Neural crest cell (in vitro differentiated cells): ENCODE data around the gene CISD1. TPM values are rescaled to one million over a fixed set of nuclear protein-coding genes. Genes with fewer than 3 reads are reported as not detected.

Source experiments
- DNase-seq: peaks from one replicate; pipeline ENCODE4 v3.0.0; 2021; ENCODE audit warnings: low read depth, mixed read lengths, low spot score
- H3K27ac Mint-ChIP-seq: one replicate; pipeline ENCODE4 v1.8.0; 2021; ENCODE audit warnings: mild to moderate bottlenecking, mixed read lengths; ENCODE audit not compliant: unreplicated experiment
- H3K27me3 Mint-ChIP-seq: 2 replicates; pipeline ENCODE4 v1.8.0; 2021; ENCODE audit warnings: low read depth, mild to moderate bottlenecking, mixed read lengths
- H3K36me3 Mint-ChIP-seq: 2 replicates; pipeline ENCODE4 v1.8.0; 2021; ENCODE audit warnings: low read depth, mild to moderate bottlenecking, mixed read lengths
- H3K4me1 Mint-ChIP-seq: 2 replicates; pipeline ENCODE4 v1.8.0; 2021; ENCODE audit warnings: mixed read lengths
- H3K4me3 Mint-ChIP-seq: one replicate; pipeline ENCODE4 v1.8.0; 2021; ENCODE audit warnings: mild to moderate bottlenecking, mixed read lengths
- H3K9me3 Mint-ChIP-seq: 2 replicates; pipeline ENCODE4 v1.8.0; 2021; ENCODE audit warnings: mixed read lengths
- CTCF ChIP-seq: fragments of 200-600 bp; sonication (generic); conservative IDR thresholded peaks from 2 replicates; pipeline ENCODE4 v1.5.0; 2021; ENCODE audit warnings: antibody characterized with exemption, mild to moderate bottlenecking
- total RNA-seq: library from RNA; stranded (reverse); gene quantifications from 2 replicates; pipeline ENCODE4 v1.2.1, GENCODE V29; 2021

Gene CISD1
- total RNA-seq, 1 donor from 2014 or later = 33.1 TPM

DNA sequence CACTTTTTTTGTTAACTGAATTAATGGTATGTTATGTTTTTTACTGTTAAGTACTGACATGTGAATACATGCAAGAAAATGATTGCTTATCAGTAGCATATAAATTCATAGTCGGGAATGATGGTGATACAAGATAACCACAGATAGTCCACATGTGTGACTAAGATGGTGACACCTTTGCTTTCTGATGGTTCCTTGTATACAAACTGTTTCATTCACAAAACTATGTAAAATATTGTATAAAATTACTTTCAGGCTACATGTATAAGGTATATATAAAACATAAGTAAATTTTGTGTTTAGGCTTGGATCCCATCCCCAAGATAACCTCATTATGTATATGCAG lies 10.0 kb downstream of the CISD1 start:
- Mint-ChIP-seq H3K4me1 (peaks cover 4% of the 10 kb centered on the region), H3K9me3 (no peaks in the 10 kb centered on the region), H3K4me3 (no peak overlapping the region), H3K36me3 (peaks cover 19% of the 10 kb centered on the region), H3K27ac (no peak overlapping the region), H3K27me3 (no peaks in the 10 kb centered on the region)
- no peak for DNase-seq
- TF ChIP-seq CTCF = no peak

GRCh38 chr10:58280477-58280876 lies 11.5 kb downstream of the CISD1 start:
- Mint-ChIP-seq H3K27me3 (no peaks in the 10 kb centered on the region), H3K4me3 (no peak overlapping the region), H3K4me1 (peaks cover 4% of the 10 kb centered on the region), H3K27ac (no peak overlapping the region), H3K9me3 (no peaks in the 10 kb centered on the region), H3K36me3 (peaks cover 19% of the 10 kb centered on the region)
- no peak for DNase-seq
- TF ChIP-seq CTCF = no peak

DNA sequence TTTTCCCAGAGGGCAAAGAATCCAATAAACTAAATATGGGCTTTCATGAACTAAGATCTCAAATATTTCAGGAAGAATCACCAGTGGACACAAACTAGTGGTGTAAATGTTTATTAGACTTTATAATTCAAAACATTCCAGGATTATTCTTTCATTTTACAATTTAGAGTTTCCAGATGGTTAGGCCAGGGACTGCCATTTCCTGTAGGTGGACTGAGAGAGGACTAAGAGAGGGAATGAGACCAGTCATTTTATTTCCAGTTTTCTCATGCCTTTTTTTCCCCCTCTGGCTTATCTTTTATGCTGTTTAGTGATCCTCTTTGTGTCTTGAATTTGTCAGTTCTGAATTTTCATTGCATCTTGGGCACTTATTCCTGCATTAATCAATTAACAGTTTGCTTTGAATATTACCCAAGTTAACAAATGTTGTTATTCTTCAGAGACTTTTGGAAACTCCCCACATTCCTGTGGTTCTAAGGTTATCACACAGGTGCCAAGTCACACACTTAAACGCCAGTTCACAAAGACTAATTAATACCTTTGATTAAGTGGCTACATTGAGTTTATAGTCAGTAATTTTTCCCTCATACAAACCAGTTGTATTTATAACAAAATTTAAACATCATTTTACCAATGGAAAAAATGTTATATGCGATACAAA lies 12.3 kb downstream of the CISD1 start:
- Mint-ChIP-seq H3K27ac (no peak overlapping the region), H3K36me3 (peaks cover 19% of the 10 kb centered on the region), H3K4me3 (no peak overlapping the region), H3K9me3 (no peaks in the 10 kb centered on the region), H3K27me3 (no peaks in the 10 kb centered on the region), H3K4me1 (no peaks in the 10 kb centered on the region)
- DNase-seq = no peak
- no peak for TF ChIP-seq CTCF

GRCh38 chr10:58282615-58283014 lies 13.7 kb downstream of the CISD1 start:
- no peak for DNase-seq
- Mint-ChIP-seq H3K27me3 (no peaks in the 10 kb centered on the region), H3K4me3 (no peak overlapping the region), H3K9me3 (no peaks in the 10 kb centered on the region), H3K4me1 (no peaks in the 10 kb centered on the region), H3K27ac (no peak overlapping the region), H3K36me3 (peaks cover 19% of the 10 kb centered on the region)
- no peak for TF ChIP-seq CTCF

- no peaks in the 10 kb centered on the region for H3K9me3 Mint-ChIP-seq
- H3K36me3 Mint-ChIP-seq = no peaks in the 10 kb centered on the region
- H3K27me3 Mint-ChIP-seq = no peaks in the 10 kb centered on the region
- no peak overlapping the region for H3K4me3 Mint-ChIP-seq
- H3K27ac Mint-ChIP-seq = no peak overlapping the region
- peak; percentile 79 for TF ChIP-seq CTCF
- DNase-seq = no peak
- H3K4me1 Mint-ChIP-seq = no peaks in the 10 kb centered on the region
Measured at GRCh38 chr10:58291538-58292174, 22.7 kb downstream of the CISD1 start.
